ENCODE results near the gene SAMSN1.

Gene SAMSN1

GRCh38 chr21:14488672-14489204 is 57.4 kb downstream of the SAMSN1 start:
- no peak overlapping the region for H2AFZ ChIP-seq (ENCODE audit: low read depth)
- H3K9ac ChIP-seq = no peak overlapping the region
- no peak overlapping the region for H3K4me2 ChIP-seq
- no peaks in the 10 kb centered on the region for H3K36me3 ChIP-seq (ENCODE audit: insufficient read depth)
- no peaks in the 10 kb centered on the region for H4K20me1 ChIP-seq (ENCODE audit: insufficient read depth)
- no peak for TF ChIP-seq CTCF (conservative IDR thresholded peaks at IDR 0.05; ENCODE audit: low read depth, low read length)
- H3K4me1 ChIP-seq (ENCODE audit: low read depth, poor library complexity, severe bottlenecking) = no peaks in the 10 kb centered on the region
- no peaks in the 10 kb centered on the region for H3K27me3 ChIP-seq (ENCODE audit: insufficient read depth, low read depth)
- H3K27ac ChIP-seq = no peak overlapping the region
- H3K79me2 ChIP-seq (ENCODE audit: insufficient read depth, low read depth) = no peaks in the 10 kb centered on the region
- no peak overlapping the region for H3K4me3 ChIP-seq (IDR thresholded peaks at IDR 0.05; ENCODE audit: insufficient read depth, low read depth, low read length)

GRCh38 chr21:14487490-14488432 is 58.4 kb downstream of the SAMSN1 start:
- Histone ChIP-seq H3K4me3 (IDR thresholded peaks at IDR 0.05; ENCODE audit: insufficient read depth, low read depth, low read length) (no peak overlapping the region), H3K79me2 (ENCODE audit: insufficient read depth, low read depth) (no peaks in the 10 kb centered on the region), H3K4me2 (no peak overlapping the region), H3K27me3 (ENCODE audit: insufficient read depth, low read depth) (no peaks in the 10 kb centered on the region), H4K20me1 (ENCODE audit: insufficient read depth) (no peaks in the 10 kb centered on the region), H3K4me1 (ENCODE audit: low read depth, poor library complexity, severe bottlenecking) (no peaks in the 10 kb centered on the region), H2AFZ (ENCODE audit: low read depth) (no peak overlapping the region), H3K27ac (no peak overlapping the region), H3K9ac (no peak overlapping the region), H3K36me3 (ENCODE audit: insufficient read depth) (no peaks in the 10 kb centered on the region)
- no peak for TF ChIP-seq CTCF (conservative IDR thresholded peaks at IDR 0.05; ENCODE audit: low read depth, low read length)

GRCh38 chr21:14486869-14487268 is 59.2 kb downstream of the SAMSN1 start:
- H3K79me2 ChIP-seq (ENCODE audit: insufficient read depth, low read depth) = no peaks in the 10 kb centered on the region
- no peak for TF ChIP-seq CTCF (conservative IDR thresholded peaks at IDR 0.05; ENCODE audit: low read depth, low read length)
- H4K20me1 ChIP-seq (ENCODE audit: insufficient read depth) = no peaks in the 10 kb centered on the region
- no peaks in the 10 kb centered on the region for H3K36me3 ChIP-seq (ENCODE audit: insufficient read depth)
- no peak overlapping the region for H3K9ac ChIP-seq
- no peak overlapping the region for H3K4me2 ChIP-seq
- no peaks in the 10 kb centered on the region for H3K4me1 ChIP-seq (ENCODE audit: low read depth, poor library complexity, severe bottlenecking)
- no peak overlapping the region for H3K27ac ChIP-seq
- no peak overlapping the region for H2AFZ ChIP-seq (ENCODE audit: low read depth)
- H3K4me3 ChIP-seq (IDR thresholded peaks at IDR 0.05; ENCODE audit: insufficient read depth, low read depth, low read length) = no peak overlapping the region
- no peaks in the 10 kb centered on the region for H3K27me3 ChIP-seq (ENCODE audit: insufficient read depth, low read depth)

GRCh38 chr21:14484188-14485009 is 61.7 kb downstream of the SAMSN1 start:
- Histone ChIP-seq H3K4me1 (ENCODE audit: low read depth, poor library complexity, severe bottlenecking) (no peaks in the 10 kb centered on the region), H3K79me2 (ENCODE audit: insufficient read depth, low read depth) (no peaks in the 10 kb centered on the region), H3K27ac (no peak overlapping the region), H3K9ac (no peak overlapping the region), H4K20me1 (ENCODE audit: insufficient read depth) (no peaks in the 10 kb centered on the region), H3K4me3 (IDR thresholded peaks at IDR 0.05; ENCODE audit: insufficient read depth, low read depth, low read length) (no peak overlapping the region), H2AFZ (ENCODE audit: low read depth) (no peak overlapping the region), H3K36me3 (ENCODE audit: insufficient read depth) (no peaks in the 10 kb centered on the region), H3K4me2 (no peak overlapping the region), H3K27me3 (ENCODE audit: insufficient read depth, low read depth) (no peaks in the 10 kb centered on the region)
- TF ChIP-seq CTCF (conservative IDR thresholded peaks at IDR 0.05; ENCODE audit: low read depth, low read length) = no peak

Measured in KMS-11 (cell line).